HFF-Myc (cell line): ENCODE results near the gene MACF1.

Experiments
- DNase-seq: peaks from one replicate; pipeline ENCODE4 v3.0.0-alpha.2; 2011; ENCODE audit warnings: low read depth; ENCODE audit errors: extremely low read depth
- H3K4me3 ChIP-seq: replicated peaks from 2 replicates; pipeline ENCODE4 v1.5.1; 2011; ENCODE audit warnings: low read depth, mild to moderate bottlenecking, control low read depth, low read length
- CTCF ChIP-seq: IDR thresholded peaks from 2 replicates; pipeline ENCODE4 v1.5.1; 2012; ENCODE audit warnings: mild to moderate bottlenecking, low read depth, low read length, control low read depth; ENCODE audit errors: missing control alignments

The MACF1 gene

GRCh38 chr1:39287541-39287940, 83.0 kb downstream of the MACF1 start:
- H3K4me3 ChIP-seq = no peak overlapping the region
- no peak for TF ChIP-seq CTCF
- no peak for DNase-seq

GRCh38 chr1:39288735-39289465, 84.4 kb downstream of the MACF1 start:
- H3K4me3 ChIP-seq = no peak overlapping the region
- no peak for DNase-seq
- no peak for TF ChIP-seq CTCF

- no peak for TF ChIP-seq CTCF
- DNase-seq = no peak
- H3K4me3 ChIP-seq = no peak overlapping the region
Observed at GRCh38 chr1:39292401-39292800, 87.9 kb downstream of the MACF1 start.

- H3K4me3 ChIP-seq = no peak overlapping the region
- no peak for DNase-seq
- TF ChIP-seq CTCF = no peak
Observed at GRCh38 chr1:39293375-39294070, 89.0 kb downstream of the MACF1 start.

- no peak for TF ChIP-seq CTCF
- no peak overlapping the region for H3K4me3 ChIP-seq
- no peak for DNase-seq
Observed at GRCh38 chr1:39294531-39294930, 90.0 kb downstream of the MACF1 start.

DNA sequence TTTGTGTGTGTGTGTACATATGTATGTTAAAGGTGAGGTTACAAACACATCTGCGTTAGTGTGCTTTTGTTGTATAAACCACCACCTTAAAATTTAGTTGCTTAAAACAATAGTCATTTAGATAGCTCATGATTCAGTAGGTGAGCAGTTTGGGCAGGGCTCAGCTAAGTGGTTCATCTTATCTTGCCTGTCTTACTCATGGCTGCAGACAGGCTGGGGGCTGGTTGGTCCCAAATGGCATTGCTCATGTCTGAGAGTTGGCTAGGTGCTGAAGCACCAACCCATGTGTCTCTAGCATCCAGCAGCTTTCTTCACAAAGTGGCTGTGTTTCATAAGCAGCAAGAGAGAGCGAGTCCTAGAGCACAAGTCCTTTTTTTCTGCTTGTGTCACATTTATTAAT, 91.4 kb downstream of the MACF1 start:
- H3K4me3 ChIP-seq = no peak overlapping the region
- no peak for DNase-seq
- no peak for TF ChIP-seq CTCF

GRCh38 chr1:39297551-39297950, 93.1 kb downstream of the MACF1 start:
- H3K4me3 ChIP-seq = no peak overlapping the region
- DNase-seq = no peak
- TF ChIP-seq CTCF = no peak
